Neural cell (in vitro differentiated cells): Measurements from ENCODE around the gene RHOBTB1. TPM values are rescaled to one million over a fixed set of nuclear protein-coding genes. Genes with fewer than 3 reads are reported as not detected.

Source experiments
- H2AFZ ChIP-seq: fragments of 200-600, 300-800 bp; sonication (generic), shearing (Covaris generic); 2 replicates; pipeline ENCODE4 v1.6.0; 2014; ENCODE audit warnings: low read depth, mild to moderate bottlenecking, antibody characterized with exemption, low read length, moderate library complexity
- H3F3A ChIP-seq: fragments of 200-600 bp; shearing (Covaris generic); 2 replicates; pipeline ENCODE4 v1.6.1; 2016; ENCODE audit warnings: mild to moderate bottlenecking, moderate library complexity, mixed read lengths, antibody characterized with exemption, low read length; ENCODE audit not compliant: insufficient read depth, poor library complexity, severe bottlenecking
- H3K27ac ChIP-seq: fragments of 200-600, 300-800 bp; sonication (generic), shearing (Covaris generic); 2 replicates; pipeline ENCODE4 v1.5.1; 2014; ENCODE audit warnings: mild to moderate bottlenecking, low read length, moderate library complexity
- H3K27me3 ChIP-seq: fragments of 300-800, 200-600 bp; sonication (generic), shearing (Covaris generic); 2 replicates; pipeline ENCODE4 v1.6.0; 2014; ENCODE audit warnings: mild to moderate bottlenecking, low read depth, low read length, moderate library complexity; ENCODE audit not compliant: insufficient read depth
- H3K36me3 ChIP-seq: fragments of 300-800, 200-600 bp; sonication (generic), shearing (Covaris generic); 2 replicates; pipeline ENCODE4 v1.5.1; 2014; ENCODE audit warnings: mild to moderate bottlenecking, antibody characterized with exemption, low read length, moderate library complexity; ENCODE audit not compliant: insufficient read depth
- H3K4me2 ChIP-seq: fragments of 300-800, 200-600 bp; sonication (generic), shearing (Covaris generic); 2 replicates; pipeline ENCODE4 v1.6.0; 2014; ENCODE audit warnings: mild to moderate bottlenecking, low read length
- H3K4me3 ChIP-seq: fragments of 300-800, 200-600 bp; sonication (generic), shearing (Covaris generic); 2 replicates; pipeline ENCODE4 v1.5.1; 2014; ENCODE audit warnings: mild to moderate bottlenecking, low read length, moderate library complexity
- H3K79me2 ChIP-seq: fragments of 200-600 bp; shearing (Covaris generic); replicated peaks from 2 replicates; pipeline ENCODE4 v1.6.0; 2014; ENCODE audit warnings: mild to moderate bottlenecking, low read length, moderate library complexity; ENCODE audit not compliant: insufficient read depth
- H3K9ac ChIP-seq: fragments of 300-800, 200-600 bp; sonication (generic), shearing (Covaris generic); 2 replicates; pipeline ENCODE4 v1.6.1; 2016; ENCODE audit warnings: mild to moderate bottlenecking, low read length, mixed read lengths
- H3K9me2 ChIP-seq: fragments of 200-600 bp; shearing (Covaris generic); 2 replicates; pipeline ENCODE4 v1.6.1; 2016; ENCODE audit warnings: mild to moderate bottlenecking, low read length, mixed read lengths; ENCODE audit not compliant: insufficient read depth
- H3K9me3 ChIP-seq: fragments of 200-600, 300-800 bp; sonication (generic), shearing (Covaris generic); 2 replicates; pipeline ENCODE4 v1.6.1; 2016; ENCODE audit warnings: mild to moderate bottlenecking, mixed run types, low read length, moderate library complexity, mixed read lengths
- H4K20me1 ChIP-seq: fragments of 200-600 bp; shearing (Covaris generic); 2 replicates; pipeline ENCODE4 v1.6.1; 2016; ENCODE audit warnings: mild to moderate bottlenecking, mixed run types; ENCODE audit not compliant: insufficient read depth
- CTCF ChIP-seq: fragments of 450-650 bp; IDR thresholded peaks from 2 replicates; pipeline ENCODE4 v1.5.1; 2014; ENCODE audit warnings: antibody characterized with exemption, mild to moderate bottlenecking, moderate library complexity; ENCODE audit not compliant: poor library complexity, severe bottlenecking
- EP300 ChIP-seq: fragments of 450-650 bp; conservative IDR thresholded peaks from 2 replicates; pipeline ENCODE4 v1.6.1; 2014; ENCODE audit warnings: antibody characterized with exemption, mild to moderate bottlenecking, moderate library complexity; ENCODE audit not compliant: poor library complexity, severe bottlenecking
- EZH2 ChIP-seq: fragments of 200-600, 300-800 bp; shearing (Covaris generic), sonication (generic); IDR thresholded peaks from 2 replicates; pipeline ENCODE4 v1.6.1; 2014; ENCODE audit warnings: antibody characterized with exemption, low read length, borderline replicate concordance, mild to moderate bottlenecking; ENCODE audit not compliant: insufficient read depth, poor library complexity, severe bottlenecking
- MXI1 ChIP-seq: fragments of 450-650 bp; conservative IDR thresholded peaks from 2 replicates; pipeline ENCODE4 v1.6.1; 2014; ENCODE audit warnings: antibody characterized with exemption, mild to moderate bottlenecking; ENCODE audit not compliant: poor library complexity, severe bottlenecking
- POLR2AphosphoS5 ChIP-seq: IDR thresholded peaks from 2 replicates; pipeline ENCODE4 v1.6.1; 2012
- RAD21 ChIP-seq: fragments of 450-650 bp; conservative IDR thresholded peaks from 2 replicates; pipeline ENCODE4 v1.6.1; 2014; ENCODE audit warnings: antibody characterized with exemption, mild to moderate bottlenecking, moderate library complexity
- SMC3 ChIP-seq: fragments of 450-650 bp; conservative IDR thresholded peaks from 2 replicates; pipeline ENCODE4 v1.6.1; 2014; ENCODE audit warnings: antibody characterized with exemption, mild to moderate bottlenecking, moderate library complexity; ENCODE audit not compliant: poor library complexity
- TAF1 ChIP-seq: IDR thresholded peaks from 2 replicates; pipeline ENCODE4 v1.6.1; 2012; ENCODE audit warnings: low read depth
- polyA plus RNA-seq: library from polyadenylated mRNA; depleted of rRNA; stranded (reverse); fragments of >200 nt; gene quantifications from 2 replicates; pipeline ENCODE4 v1.2.3, GENCODE V29; 2014
- TF ChIP-seq, protein P1 (sequence below): IDR thresholded peaks from 2 replicates; pipeline ENCODE4 v1.6.1; 2012; ENCODE audit warnings: borderline replicate concordance

The RHOBTB1 gene
- polyA plus RNA-seq, 1 donor from 2014 or later: 10.5 TPM

GRCh38 chr10:60916025-60916424 lies 28.0 kb downstream of the RHOBTB1 start:
- Histone ChIP-seq H3K9me3 (no peaks in the 10 kb centered on the region), H3K4me2 (no peak overlapping the region), H3F3A (no peaks in the 10 kb centered on the region), H2AFZ (no peak overlapping the region), H3K36me3 (no peaks in the 10 kb centered on the region), H3K4me3 (no peak overlapping the region), H3K79me2 (no peaks in the 10 kb centered on the region), H3K9ac (no peak overlapping the region), H3K27me3 (no peaks in the 10 kb centered on the region), H4K20me1 (no peaks in the 10 kb centered on the region), H3K9me2 (no peaks in the 10 kb centered on the region), H3K27ac (no peak overlapping the region)
- TF ChIP-seq RAD21 (no peak), EZH2 (no peak), TAF1 (no peak), CTCF (no peak), POLR2AphosphoS5 (no peak), SMC3 (no peak), EP300 (no peak), MXI1 (no peak)
- TF ChIP-seq, protein P1, sequence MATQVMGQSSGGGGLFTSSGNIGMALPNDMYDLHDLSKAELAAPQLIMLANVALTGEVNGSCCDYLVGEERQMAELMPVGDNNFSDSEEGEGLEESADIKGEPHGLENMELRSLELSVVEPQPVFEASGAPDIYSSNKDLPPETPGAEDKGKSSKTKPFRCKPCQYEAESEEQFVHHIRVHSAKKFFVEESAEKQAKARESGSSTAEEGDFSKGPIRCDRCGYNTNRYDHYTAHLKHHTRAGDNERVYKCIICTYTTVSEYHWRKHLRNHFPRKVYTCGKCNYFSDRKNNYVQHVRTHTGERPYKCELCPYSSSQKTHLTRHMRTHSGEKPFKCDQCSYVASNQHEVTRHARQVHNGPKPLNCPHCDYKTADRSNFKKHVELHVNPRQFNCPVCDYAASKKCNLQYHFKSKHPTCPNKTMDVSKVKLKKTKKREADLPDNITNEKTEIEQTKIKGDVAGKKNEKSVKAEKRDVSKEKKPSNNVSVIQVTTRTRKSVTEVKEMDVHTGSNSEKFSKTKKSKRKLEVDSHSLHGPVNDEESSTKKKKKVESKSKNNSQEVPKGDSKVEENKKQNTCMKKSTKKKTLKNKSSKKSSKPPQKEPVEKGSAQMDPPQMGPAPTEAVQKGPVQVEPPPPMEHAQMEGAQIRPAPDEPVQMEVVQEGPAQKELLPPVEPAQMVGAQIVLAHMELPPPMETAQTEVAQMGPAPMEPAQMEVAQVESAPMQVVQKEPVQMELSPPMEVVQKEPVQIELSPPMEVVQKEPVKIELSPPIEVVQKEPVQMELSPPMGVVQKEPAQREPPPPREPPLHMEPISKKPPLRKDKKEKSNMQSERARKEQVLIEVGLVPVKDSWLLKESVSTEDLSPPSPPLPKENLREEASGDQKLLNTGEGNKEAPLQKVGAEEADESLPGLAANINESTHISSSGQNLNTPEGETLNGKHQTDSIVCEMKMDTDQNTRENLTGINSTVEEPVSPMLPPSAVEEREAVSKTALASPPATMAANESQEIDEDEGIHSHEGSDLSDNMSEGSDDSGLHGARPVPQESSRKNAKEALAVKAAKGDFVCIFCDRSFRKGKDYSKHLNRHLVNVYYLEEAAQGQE: no peak

- TF ChIP-seq CTCF: no peak
- no peak for TF ChIP-seq MXI1
- TF ChIP-seq, protein P1: no peak
- TF ChIP-seq EZH2: no peak
- TF ChIP-seq EP300: no peak
- TF ChIP-seq TAF1: no peak
- TF ChIP-seq SMC3: no peak
- TF ChIP-seq POLR2AphosphoS5: no peak
- Histone ChIP-seq H3K4me3 (no peak overlapping the region), H3K27ac (no peak overlapping the region), H3K36me3 (no peaks in the 10 kb centered on the region), H3F3A (no peaks in the 10 kb centered on the region), H4K20me1 (no peaks in the 10 kb centered on the region), H3K9me2 (no peaks in the 10 kb centered on the region), H3K79me2 (no peaks in the 10 kb centered on the region), H3K9me3 (no peaks in the 10 kb centered on the region), H3K4me2 (no peak overlapping the region), H3K27me3 (no peaks in the 10 kb centered on the region), H3K9ac (no peak overlapping the region), H2AFZ (no peak overlapping the region)
Measured at GRCh38 chr10:60914690-60915141, 29.3 kb downstream of the RHOBTB1 start.
